Measurements from ENCODE around the gene POLR1G. TPM values are rescaled to one million over a fixed set of nuclear protein-coding genes. Genes with fewer than 3 reads are reported as not detected.
A peak's percentile ranks its signal among the peaks of the same experiment; 100 is the strongest.

Gene POLR1G
- total and polyA plus RNA-seq, 9 of the 15 experiments (the other 6 are each of a cell fraction or from before 2014, with no cell fraction given), result 3.0 to 50.1 (median 27.4) TPM

GRCh38 chr19:45448425-45448756 is 41.9 kb downstream of the POLR1G start:
- H3K4me3 ChIP-seq, result no peak overlapping the region

More at GRCh38 chr19:45448425-45448756, 41.9 kb downstream of the POLR1G start:
- Histone ChIP-seq H3K4me2 (ENCODE audit: insufficient read depth, low read length) (no peak overlapping the region), H3K79me2 (ENCODE audit: control insufficient read depth, insufficient read depth, low read length) (no peaks in the 10 kb centered on the region), H2AFZ (ENCODE audit: low read depth, low read length) (no peak overlapping the region), H3K9ac (ENCODE audit: insufficient read depth in 1 of 2, low read depth in 2 of 2, low read length in 2 of 2) (no peak overlapping the region), H3K36me3 (ENCODE audit: control insufficient read depth, insufficient read depth, low read length) (no peaks in the 10 kb centered on the region), H3K9me1 (ENCODE audit: control insufficient read depth, insufficient read depth, low read length) (no peaks in the 10 kb centered on the region), H3K27me3 (ENCODE audit: control insufficient read depth in 2 of 2, insufficient read depth in 2 of 2, low read length in 2 of 2) (no peaks in the 10 kb centered on the region), H4K20me1 (replicated peaks; ENCODE audit: control insufficient read depth, insufficient read depth, low read length) (no peaks in the 10 kb centered on the region), H3K9me3 (replicated peaks; ENCODE audit: control insufficient read depth, insufficient read depth, low read depth, low read length) (no peaks in the 10 kb centered on the region), H3K27ac (ENCODE audit: extremely low read depth, low read depth, low read length) (no peak overlapping the region), H3K4me1 (replicated peaks in 1 of 2; ENCODE audit: control insufficient read depth in 2 of 2, insufficient read depth in 2 of 2, low read length in 2 of 2) (peaks cover 23 to 38% of the 10 kb centered on the region in 2 experiments)
- ATAC-seq (no peak), DNase-seq (ENCODE audit: extremely low read depth in 1 of 4, low spot score in 3 of 4) (no peak), FAIRE-seq (no peak)
- TF ChIP-seq ZNF121 (CRISPR knock-in tag; conservative IDR thresholded peaks at IDR 0.05) (peak; percentile 89), RBM25 (IDR thresholded peaks at IDR 0.05; ENCODE audit: low read depth, low read length, severe bottlenecking) (peak; percentile 52), CAMTA2 (CRISPR knock-in tag; conservative IDR thresholded peaks at IDR 0.05) (no peak), BCLAF1 (IDR thresholded peaks at IDR 0.05; ENCODE audit: borderline replicate concordance in 1 of 2, control insufficient read depth in 1 of 2, low read depth in 2 of 2, low read length in 1 of 2) (no peak), DACH1 (IDR thresholded peaks at IDR 0.05; ENCODE audit: partially characterized antibody) (peak; percentile 32), BCOR (IDR thresholded peaks at IDR 0.05) (peak; percentile 76)
- intact Hi-C loops (cut with micrococcal nuclease), result no loop called here
- in situ Hi-C loops (cut with MboI), result no loop called here
- no TSS peak for BruUV-seq (replicated peaks)
- 84% methylated on average over 3 of the region's 3 CpGs for WGBS (ENCODE audit: insufficient coverage, low coverage, missing lambda C conversion rate)
- ChIA-PET CTCF (ENCODE audit: low intra/inter-chr PET ratio) (no interaction called here), POLR2A (interaction anchor here (1.6 kb wide), 1 partner anchor 9 kb away, joined by 6 read pairs; no protein-coding TSS in a partner anchor)

All from K562 (cell line).